NCI-H2227 treated with DMSO at 0.1 percent for 48 hours (cell line): ENCODE data around the gene KRT34.
A peak's percentile ranks its signal among the peaks of the same experiment; 100 is the strongest.
"Not testable (repeated sequence)": the region's sequence is repeated elsewhere in the genome, so short reads cannot be mapped to it uniquely, and the experiment has no call there.

Experiments
- DNase-seq: peaks from one replicate; lab custom pipeline; 2025; lab: John Stamatoyannopoulos, UW

The KRT34 gene

DNA sequence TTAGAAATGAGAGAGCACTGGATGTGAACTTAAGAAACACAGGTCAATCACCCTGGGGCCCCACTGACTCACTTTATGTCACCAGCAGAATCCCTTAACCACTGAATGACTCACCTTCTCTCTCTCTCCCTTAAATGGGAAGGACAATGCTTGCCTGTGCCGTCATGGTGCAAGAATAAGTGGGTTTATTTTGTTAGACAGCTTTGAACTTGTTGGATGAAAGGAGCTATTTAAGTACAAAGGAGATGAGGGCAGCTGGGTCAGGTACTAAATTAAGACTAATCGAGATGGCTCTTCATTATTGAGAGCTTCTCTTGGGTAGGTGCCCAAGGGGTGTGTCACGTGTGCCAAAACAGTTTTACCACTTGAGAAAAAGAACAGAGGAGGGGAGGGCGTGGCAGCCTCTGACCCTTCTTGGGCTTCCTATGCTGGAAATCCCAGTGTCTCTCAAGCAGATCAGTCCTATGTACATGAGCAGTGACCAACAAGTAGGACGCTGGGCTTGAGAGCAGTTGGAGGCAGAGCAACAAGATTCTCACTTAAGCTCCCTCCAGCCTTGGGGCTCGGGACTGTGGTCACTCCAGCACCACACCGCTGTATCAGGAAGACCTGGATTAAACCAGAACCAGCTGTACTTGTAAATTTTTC lies 22.0 kb upstream of the KRT34 start:
- DNase-seq = peak; percentile 93

DNA sequence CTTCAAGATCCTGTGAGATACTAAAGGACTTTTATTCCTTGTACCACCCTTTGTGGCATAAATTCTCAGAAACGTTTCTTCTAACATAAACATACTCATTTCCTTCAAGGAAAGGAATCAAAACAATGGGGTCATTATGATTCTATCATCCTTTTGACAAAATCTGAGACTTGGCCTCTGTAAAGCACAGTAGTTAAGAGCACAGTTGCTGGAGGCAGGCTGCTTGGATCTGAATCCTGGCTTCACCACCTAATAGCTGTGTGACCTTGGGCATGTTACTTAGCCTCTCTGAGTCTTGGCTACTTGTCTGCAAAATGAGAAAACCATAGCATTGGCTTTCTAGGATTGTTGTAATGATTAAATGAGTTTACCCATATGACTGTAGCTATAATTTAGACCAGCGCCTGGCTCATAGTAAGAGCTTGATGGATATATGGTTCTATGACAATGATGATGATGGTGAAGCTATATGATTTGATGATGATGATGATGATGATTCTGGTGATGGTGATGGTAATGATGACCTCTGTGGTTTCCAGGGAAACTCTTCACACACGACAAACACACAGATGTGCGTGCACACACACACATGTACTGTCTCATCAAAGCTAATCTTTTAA lies 21.4 kb upstream of the KRT34 start:
- DNase-seq = no peak

- no peak for DNase-seq
Measured at GRCh38 chr17:41402161-41402560, 20.1 kb upstream of the KRT34 start.

DNA sequence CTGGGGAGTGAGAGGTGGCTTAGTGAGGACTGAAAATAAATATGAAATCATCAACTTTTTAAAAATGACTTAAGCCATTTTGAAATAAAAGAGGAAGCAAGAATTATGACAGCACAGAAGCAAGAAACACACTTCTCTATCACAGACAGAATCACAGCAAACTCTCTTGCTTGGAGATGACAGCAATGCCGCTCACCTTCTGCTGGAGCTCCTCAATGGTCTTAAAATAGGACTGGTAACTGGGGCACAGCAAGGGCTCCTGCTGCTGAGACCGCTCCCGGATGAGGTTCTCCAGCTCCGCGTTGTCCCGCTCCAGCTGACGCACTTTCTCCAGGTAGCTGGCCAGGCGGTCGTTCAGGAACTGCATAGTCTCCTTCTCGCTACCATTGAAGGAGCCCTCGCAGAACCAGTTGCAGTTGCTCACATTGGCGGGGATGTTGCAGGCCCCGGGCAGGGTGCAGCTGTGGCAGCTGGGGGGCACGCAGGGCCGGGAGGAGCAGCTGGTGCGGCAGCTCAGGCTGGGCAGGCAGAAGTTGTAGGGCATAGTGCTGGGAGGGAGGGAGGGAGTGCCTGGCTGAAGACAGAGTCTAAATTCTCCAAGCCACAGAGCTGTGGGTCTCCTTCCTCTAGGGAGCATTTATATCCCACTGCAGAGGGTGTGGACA lies 15.0 kb upstream of the KRT34 start, which contains the start of gene KRT31:
Gene KRT31 (minus strand): TSS at position 613 of the 665 bp plus-strand sequence. CDS start 69 bp downstream, at position 544.
- DNase-seq = no peak

GRCh38 chr17:41396340-41396739 lies 14.2 kb upstream of the KRT34 start:
- no peak for DNase-seq

DNA sequence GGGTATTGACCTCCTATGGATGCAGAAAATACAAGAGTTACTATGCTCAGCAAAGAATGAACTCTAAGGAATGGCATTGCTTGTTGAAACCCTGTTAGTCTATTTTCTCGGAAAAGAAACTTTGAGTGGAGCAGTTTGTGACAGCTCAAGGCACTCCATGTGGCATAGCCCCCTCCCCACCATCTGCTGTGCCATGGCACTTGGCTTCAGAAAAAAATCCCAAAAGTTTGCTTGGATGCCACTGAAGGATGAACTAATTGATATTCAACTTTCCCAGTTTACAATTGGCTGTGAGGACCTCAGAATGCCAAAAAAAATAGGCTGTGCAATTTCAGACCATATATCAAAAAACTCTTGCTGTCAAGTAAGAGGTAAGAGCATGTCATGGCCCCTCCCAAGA lies 13.5 kb upstream of the KRT34 start:
- DNase-seq = no peak

DNA sequence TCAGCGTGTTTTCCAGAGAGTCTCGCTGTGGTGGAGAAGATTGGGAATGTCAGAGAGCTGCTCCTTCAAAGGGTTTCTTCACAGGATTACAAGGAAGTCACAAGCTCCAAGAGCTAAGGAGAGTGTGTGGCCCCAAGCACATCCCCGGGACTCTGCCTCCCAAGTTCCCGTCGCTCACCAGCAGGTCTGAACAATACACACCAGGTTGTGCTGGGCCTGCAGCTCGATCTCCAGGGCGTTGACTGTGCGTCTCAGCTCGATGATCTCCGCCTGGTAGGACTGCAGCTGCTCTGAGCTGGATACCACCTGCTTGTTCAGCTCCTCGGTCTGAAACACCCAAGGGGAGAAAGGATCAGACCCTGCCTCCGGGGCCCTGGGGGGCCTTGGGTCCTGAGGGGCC lies 12.9 kb upstream of the KRT34 start:
- not testable (repeated sequence) for DNase-seq

- no peak for DNase-seq
Measured at GRCh38 chr17:41394254-41394996, 12.3 kb upstream of the KRT34 start.

DNA sequence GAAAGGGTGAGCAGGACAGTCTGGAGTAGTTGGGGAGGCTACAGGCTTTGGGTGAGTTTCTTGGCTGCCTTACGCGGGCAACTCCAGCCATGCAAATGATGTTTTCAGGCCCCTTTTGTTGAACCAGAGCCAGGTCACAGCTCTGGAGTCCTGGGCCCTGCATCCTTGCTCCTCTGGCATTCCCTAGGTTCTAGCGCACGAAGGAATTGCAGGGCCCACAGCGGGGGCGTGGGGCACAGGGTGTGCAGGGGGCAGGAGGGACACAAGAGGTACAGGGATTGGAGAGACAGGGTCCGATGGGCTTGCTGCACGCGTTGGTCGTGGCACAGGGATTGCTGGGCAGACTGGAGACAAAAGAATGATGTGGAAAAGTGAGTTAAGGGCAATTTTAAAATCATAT lies 11.7 kb upstream of the KRT34 start:
- DNase-seq = no peak

GRCh38 chr17:41393294-41393693 lies 11.2 kb upstream of the KRT34 start:
- no peak for DNase-seq

DNA sequence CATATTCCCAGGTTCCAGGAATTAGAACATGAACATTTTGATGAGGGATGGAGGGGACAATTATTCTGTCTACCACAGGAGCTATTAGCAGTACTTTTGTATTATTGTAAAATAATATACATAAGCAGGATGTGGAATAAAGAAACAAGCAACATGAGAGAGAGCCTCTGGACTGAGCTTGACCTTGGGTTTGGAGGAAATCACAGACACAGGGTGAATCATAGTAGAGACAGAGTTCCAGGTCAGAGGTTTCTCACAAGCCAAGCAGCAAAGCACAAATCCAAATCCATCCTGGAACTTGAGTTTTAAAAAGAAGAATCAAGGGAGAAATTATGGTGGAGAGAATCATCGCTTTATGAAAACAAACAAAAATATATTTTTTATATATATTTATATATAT lies 10.2 kb upstream of the KRT34 start:
- no peak for DNase-seq

- DNase-seq = no peak
Measured at GRCh38 chr17:41391535-41391934, 9.4 kb upstream of the KRT34 start.

GRCh38 chr17:41390411-41390938 lies 8.4 kb upstream of the KRT34 start:
- no peak for DNase-seq

DNA sequence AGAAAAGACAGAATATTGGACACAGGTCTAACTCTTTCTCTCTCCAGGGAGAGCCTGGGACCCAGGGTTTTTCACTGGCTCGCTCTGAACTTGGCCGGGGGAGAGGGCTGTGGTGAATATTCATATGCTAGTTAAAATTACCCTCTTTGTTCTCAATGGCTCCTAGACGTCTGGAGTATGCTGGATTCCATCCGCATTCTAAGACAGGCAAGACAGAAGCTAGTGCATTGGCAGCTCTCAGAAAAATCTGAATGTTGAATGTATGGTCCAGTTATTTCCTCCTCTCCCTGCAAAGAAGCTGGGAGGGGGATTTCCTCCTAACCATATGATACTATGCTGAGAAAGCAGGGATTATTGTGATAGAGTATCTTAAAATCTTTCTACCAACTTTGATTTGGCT lies 5.6 kb upstream of the KRT34 start:
- DNase-seq = no peak

DNA sequence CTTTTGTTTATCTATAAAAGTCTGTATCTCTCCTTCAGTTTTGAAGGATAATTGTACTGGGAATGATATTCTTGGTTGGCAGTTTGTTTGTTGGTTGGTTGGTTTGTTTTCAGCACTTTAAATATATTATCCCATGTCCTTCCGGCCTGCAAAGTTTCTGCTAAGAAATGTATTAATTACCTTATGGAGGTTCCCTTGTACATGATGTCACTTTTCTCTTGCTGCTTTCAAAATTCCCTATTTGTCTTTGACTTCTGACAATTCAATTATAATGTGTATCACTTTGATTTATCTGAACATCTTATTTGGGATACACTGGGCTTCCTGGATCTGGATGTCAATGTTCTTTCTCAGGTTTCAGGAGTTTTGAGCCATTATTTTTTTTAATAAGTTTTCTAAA lies 4.1 kb upstream of the KRT34 start:
- no peak for DNase-seq

DNA sequence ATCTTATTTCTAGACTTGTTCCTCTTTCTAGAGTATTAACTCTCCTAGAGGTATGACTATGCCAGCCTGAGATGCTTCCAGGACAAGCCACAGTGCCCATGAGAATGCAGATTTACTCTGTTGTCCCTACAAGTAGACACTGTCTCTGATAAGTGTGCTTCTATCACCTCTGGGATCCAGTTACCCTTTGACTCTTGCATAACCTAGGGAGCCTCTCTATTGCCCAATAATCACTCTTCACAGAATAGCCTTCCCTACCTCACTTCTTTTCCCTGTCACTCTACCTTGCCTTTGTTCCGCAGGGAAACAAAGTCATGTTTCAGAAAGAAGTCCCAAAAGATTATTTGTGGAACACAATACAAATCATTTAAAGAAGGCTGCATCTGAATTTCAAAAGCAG lies 1.6 kb upstream of the KRT34 start:
- no peak for DNase-seq

- DNase-seq = no peak
Measured at GRCh38 chr17:41382394-41382793, 288 bp upstream of the KRT34 start.

DNA sequence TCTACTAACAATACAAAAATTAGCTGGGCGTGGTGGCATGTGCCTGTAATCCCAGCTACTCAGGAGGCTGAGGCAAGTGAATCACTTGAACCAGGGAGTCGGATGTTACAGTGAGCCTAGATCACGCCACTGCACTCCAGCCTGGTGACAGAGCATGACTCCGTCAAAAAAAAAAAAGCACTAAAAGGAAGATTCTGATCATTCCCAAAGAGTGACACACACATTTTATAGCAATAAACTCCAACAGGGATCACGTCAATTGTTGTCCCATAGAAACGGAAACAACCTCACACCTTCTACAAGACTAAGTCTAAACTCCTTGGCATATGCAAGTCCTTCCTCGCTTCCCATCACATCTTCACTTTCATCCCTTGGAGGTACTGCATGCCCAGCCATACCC lies 2.0 kb downstream of the KRT34 start:
- DNase-seq = not testable (repeated sequence)

DNA sequence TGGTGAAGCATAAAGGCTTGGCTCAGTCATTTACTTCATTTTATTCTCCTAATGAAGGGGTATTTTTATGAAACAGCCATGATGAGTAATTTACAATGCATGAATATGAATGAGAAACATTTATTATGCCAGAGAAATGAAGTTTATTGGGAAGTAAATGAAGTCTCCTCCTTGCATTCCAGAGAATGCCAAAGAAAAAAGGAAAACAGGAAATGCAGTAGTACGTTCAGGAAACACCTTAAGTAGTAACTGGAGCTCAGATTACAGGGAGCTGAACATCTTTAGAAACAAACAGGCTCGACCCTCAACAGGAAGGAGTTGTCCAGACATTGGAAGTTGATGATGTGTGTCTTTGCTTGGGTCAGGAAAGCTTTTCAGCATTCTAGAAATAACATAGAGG lies 4.6 kb downstream of the KRT34 start:
- no peak for DNase-seq

DNA sequence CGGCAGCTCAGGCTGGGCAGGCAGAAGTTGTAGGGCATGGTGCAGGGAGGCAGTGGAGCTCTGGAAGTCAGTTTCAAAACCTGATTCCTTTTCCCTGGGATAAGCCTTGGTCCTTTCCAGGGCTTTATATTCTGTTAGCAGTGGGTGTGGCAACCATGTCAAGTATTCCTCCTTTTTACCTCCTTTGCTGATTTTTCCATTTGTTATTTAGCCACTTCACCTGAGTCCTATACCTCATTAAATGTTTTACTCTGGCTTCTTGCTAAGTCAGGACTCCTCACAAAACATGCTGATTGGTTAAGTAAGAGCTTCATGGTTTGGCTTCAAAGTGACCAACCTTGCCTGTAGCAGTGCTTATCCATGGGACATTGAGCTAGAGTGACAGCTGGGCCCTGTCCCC lies 12.4 kb downstream of the KRT34 start, which contains the start of gene KRT33B:
Gene KRT33B (minus strand): TSS at position 101 of the 400 bp plus-strand sequence. CDS start 63 bp downstream, at position 38.
- DNase-seq = no peak

- DNase-seq = no peak
Measured at GRCh38 chr17:41369023-41369422, 13.1 kb downstream of the KRT34 start.

DNA sequence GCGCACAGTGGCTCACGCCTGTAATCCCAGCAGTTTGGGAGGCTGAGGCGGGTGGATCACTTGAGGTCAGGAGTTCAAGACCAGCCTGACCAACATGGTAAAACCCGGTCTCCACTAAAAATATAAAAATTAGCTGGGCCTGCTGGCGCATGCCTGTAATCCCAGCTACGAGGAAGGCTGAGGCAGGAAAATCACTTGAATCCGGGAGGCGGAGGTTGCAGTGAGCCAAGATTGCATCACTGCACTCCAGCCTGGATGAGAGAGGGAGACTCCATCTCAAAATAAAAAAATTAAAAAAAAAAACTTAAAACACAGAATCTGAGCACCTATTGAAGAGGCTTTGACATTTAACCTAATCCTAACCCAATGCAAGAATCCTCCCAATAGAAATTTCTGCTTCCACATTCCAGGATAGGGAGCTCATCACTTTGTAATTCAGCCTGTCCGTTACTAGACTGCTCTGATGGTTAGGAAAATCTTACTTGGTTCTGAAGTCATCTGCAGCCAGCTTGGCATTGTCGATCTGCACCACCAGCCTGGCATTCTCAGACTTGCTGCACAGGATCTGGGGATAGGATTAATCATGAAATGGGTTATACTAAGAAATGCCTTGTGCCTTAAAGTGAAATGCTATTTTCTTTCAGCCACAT lies 14.6 kb downstream of the KRT34 start:
- DNase-seq = no peak
